GM23338 (cell line): Measurements from ENCODE around the gene TMBIM1. TPM values are rescaled to one million over a fixed set of nuclear protein-coding genes. Genes with fewer than 3 reads are reported as not detected.

ENCODE experiments used
- CREB1 ChIP-seq: fragments of 250-450 bp; sonication (Bioruptor Pico); IDR thresholded peaks from 2 replicates; pipeline ENCODE4 v1.5.0; 2020; ENCODE audit warnings: low read depth, mild to moderate bottlenecking, moderate library complexity
- EZH2 ChIP-seq: fragments of 200-600 bp; sonication (generic); IDR thresholded peaks from one replicate; pipeline ENCODE4 v1.8.0; 2017; ENCODE audit warnings: antibody characterized with exemption, mild to moderate bottlenecking, low read depth; ENCODE audit not compliant: unreplicated experiment
- EZH2phosphoT487 ChIP-seq: fragments of 200-600 bp; sonication (generic); IDR thresholded peaks from one replicate; pipeline ENCODE4 v1.8.1; 2018; ENCODE audit warnings: antibody characterized with exemption; ENCODE audit not compliant: unreplicated experiment
- JUNB ChIP-seq: IDR thresholded peaks from one replicate; pipeline ENCODE4 v1.6.1; 2016; ENCODE audit warnings: antibody characterized with exemption; ENCODE audit not compliant: unreplicated experiment
- NANOG ChIP-seq: IDR thresholded peaks from 2 replicates; pipeline ENCODE4 v1.6.1; 2016; ENCODE audit warnings: antibody characterized with exemption, borderline replicate concordance
- POLR2AphosphoS5 ChIP-seq: IDR thresholded peaks from 2 replicates; pipeline ENCODE4 v1.6.1; 2016; ENCODE audit warnings: antibody characterized with exemption, low read depth
- STAT1 ChIP-seq: IDR thresholded peaks from one replicate; pipeline ENCODE4 v1.6.1; 2016; ENCODE audit warnings: antibody characterized with exemption; ENCODE audit not compliant: unreplicated experiment
- ZNF114 ChIP-seq: fragments of 250-450 bp; sonication (Bioruptor Pico); IDR thresholded peaks from 2 replicates; pipeline ENCODE4 v1.5.0; 2020; ENCODE audit warnings: mild to moderate bottlenecking, moderate library complexity
- polyA plus RNA-seq: library from polyadenylated mRNA; unstranded; fragments of >200 nt; fragmentation: Nextera tagmentation; extraction: Ambion mirVana; gene quantifications from 2 replicates; pipeline ENCODE4 v1.2.1, GENCODE V29; 2016
- total RNA-seq: library from RNA; depleted of rRNA; stranded (reverse); fragments of >200 nt; shearing (Covaris generic); gene quantifications from 2 replicates; pipeline ENCODE4 v1.2.3, GENCODE V29; 2014
- TF ChIP-seq, protein P1 (sequence below): fragments of 250-450 bp; sonication (Bioruptor Pico); IDR thresholded peaks from 2 replicates; pipeline ENCODE4 v1.5.0; 2020; ENCODE audit warnings: mild to moderate bottlenecking, moderate library complexity
- TF ChIP-seq, protein P2 (sequence below): IDR thresholded peaks from one replicate; pipeline ENCODE4 v1.6.1; 2018; ENCODE audit warnings: antibody characterized with exemption; ENCODE audit not compliant: unreplicated experiment
- TF ChIP-seq, protein P3 (sequence below), 2 experiments: fragments of 200-600 bp in 1 of 2; sonication (generic) in 1 of 2; conservative IDR thresholded peaks; 2 replicates each; pipeline versions ENCODE4 v1.5.1 to v1.6.1; 2016 to 2017; ENCODE audit warnings: antibody characterized with exemption in 2 of 2, low read depth in 2 of 2, mild to moderate bottlenecking in 2 of 2, moderate library complexity in 1 of 2
- TF ChIP-seq, protein P4 (sequence below): IDR thresholded peaks from 2 replicates; pipeline ENCODE4 v1.6.1; 2016; ENCODE audit warnings: antibody characterized with exemption

The TMBIM1 gene
- total and polyA plus RNA-seq, 2 experiments from 2014 or later, result 12.0 to 20.8 TPM

DNA sequence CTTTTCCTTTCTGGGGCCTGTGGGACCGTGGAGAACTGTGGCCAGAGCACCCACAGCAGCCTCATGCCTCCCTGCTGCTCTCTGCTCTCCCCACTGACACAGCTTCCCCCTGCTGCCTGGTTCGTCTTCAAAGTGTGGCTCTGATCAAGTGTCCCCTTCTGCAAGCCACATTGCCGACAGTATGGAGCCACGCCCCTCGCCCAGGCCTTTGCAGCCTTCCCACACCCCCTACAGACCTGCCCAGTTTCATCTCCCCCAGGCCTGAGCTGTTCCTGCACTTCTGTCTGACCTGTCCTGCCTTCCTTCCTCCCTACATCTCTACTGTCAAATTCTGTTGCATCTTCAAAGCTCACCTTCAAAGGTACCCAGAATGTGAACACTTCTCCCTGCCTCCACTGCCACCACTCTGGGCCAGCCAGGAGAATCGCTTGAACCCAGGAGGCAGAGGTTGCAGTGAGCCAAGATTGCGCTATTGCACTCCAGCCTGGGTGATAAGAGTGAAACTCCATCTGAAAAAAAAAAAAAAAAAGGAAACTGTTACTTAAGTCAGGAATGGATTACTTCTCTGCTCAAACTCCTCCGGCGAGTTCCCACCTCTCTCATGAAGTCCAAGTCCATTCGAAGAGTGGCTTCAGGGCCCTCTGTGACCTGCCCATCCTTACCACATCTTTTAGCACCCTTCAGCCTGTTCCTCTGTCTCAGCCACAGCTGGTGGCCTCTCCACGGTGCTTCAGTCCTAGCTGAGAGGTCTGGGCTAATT, 35.3 kb upstream of the TMBIM1 start (continued):
- TF ChIP-seq, protein P1, sequence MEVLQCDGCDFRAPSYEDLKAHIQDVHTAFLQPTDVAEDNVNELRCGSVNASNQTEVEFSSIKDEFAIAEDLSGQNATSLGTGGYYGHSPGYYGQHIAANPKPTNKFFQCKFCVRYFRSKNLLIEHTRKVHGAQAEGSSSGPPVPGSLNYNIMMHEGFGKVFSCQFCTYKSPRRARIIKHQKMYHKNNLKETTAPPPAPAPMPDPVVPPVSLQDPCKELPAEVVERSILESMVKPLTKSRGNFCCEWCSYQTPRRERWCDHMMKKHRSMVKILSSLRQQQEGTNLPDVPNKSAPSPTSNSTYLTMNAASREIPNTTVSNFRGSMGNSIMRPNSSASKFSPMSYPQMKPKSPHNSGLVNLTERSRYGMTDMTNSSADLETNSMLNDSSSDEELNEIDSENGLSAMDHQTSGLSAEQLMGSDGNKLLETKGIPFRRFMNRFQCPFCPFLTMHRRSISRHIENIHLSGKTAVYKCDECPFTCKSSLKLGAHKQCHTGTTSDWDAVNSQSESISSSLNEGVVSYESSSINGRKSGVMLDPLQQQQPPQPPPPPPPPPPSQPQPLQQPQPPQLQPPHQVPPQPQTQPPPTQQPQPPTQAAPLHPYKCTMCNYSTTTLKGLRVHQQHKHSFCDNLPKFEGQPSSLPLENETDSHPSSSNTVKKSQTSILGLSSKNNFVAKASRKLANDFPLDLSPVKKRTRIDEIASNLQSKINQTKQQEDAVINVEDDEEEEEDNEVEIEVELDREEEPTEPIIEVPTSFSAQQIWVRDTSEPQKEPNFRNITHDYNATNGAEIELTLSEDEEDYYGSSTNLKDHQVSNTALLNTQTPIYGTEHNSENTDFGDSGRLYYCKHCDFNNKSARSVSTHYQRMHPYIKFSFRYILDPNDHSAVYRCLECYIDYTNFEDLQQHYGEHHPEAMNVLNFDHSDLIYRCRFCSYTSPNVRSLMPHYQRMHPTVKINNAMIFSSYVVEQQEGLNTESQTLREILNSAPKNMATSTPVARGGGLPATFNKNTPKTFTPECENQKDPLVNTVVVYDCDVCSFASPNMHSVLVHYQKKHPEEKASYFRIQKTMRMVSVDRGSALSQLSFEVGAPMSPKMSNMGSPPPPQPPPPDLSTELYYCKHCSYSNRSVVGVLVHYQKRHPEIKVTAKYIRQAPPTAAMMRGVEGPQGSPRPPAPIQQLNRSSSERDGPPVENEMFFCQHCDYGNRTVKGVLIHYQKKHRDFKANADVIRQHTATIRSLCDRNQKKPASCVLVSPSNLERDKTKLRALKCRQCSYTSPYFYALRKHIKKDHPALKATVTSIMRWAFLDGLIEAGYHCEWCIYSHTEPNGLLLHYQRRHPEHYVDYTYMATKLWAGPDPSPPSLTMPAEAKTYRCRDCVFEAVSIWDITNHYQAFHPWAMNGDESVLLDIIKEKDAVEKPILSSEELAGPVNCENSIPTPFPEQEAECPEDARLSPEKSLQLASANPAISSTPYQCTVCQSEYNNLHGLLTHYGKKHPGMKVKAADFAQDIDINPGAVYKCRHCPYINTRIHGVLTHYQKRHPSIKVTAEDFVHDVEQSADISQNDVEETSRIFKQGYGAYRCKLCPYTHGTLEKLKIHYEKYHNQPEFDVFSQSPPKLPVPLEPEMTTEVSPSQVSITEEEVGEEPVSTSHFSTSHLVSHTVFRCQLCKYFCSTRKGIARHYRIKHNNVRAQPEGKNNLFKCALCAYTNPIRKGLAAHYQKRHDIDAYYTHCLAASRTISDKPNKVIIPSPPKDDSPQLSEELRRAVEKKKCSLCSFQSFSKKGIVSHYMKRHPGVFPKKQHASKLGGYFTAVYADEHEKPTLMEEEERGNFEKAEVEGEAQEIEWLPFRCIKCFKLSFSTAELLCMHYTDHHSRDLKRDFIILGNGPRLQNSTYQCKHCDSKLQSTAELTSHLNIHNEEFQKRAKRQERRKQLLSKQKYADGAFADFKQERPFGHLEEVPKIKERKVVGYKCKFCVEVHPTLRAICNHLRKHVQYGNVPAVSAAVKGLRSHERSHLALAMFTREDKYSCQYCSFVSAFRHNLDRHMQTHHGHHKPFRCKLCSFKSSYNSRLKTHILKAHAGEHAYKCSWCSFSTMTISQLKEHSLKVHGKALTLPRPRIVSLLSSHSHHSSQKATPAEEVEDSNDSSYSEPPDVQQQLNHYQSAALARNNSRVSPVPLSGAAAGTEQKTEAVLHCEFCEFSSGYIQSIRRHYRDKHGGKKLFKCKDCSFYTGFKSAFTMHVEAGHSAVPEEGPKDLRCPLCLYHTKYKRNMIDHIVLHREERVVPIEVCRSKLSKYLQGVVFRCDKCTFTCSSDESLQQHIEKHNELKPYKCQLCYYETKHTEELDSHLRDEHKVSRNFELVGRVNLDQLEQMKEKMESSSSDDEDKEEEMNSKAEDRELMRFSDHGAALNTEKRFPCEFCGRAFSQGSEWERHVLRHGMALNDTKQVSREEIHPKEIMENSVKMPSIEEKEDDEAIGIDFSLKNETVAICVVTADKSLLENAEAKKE, result no peak
- no peak for TF ChIP-seq POLR2AphosphoS5
- TF ChIP-seq JUNB, result no peak
- TF ChIP-seq NANOG, result no peak
- TF ChIP-seq EZH2, result no peak
- TF ChIP-seq, protein P2, sequence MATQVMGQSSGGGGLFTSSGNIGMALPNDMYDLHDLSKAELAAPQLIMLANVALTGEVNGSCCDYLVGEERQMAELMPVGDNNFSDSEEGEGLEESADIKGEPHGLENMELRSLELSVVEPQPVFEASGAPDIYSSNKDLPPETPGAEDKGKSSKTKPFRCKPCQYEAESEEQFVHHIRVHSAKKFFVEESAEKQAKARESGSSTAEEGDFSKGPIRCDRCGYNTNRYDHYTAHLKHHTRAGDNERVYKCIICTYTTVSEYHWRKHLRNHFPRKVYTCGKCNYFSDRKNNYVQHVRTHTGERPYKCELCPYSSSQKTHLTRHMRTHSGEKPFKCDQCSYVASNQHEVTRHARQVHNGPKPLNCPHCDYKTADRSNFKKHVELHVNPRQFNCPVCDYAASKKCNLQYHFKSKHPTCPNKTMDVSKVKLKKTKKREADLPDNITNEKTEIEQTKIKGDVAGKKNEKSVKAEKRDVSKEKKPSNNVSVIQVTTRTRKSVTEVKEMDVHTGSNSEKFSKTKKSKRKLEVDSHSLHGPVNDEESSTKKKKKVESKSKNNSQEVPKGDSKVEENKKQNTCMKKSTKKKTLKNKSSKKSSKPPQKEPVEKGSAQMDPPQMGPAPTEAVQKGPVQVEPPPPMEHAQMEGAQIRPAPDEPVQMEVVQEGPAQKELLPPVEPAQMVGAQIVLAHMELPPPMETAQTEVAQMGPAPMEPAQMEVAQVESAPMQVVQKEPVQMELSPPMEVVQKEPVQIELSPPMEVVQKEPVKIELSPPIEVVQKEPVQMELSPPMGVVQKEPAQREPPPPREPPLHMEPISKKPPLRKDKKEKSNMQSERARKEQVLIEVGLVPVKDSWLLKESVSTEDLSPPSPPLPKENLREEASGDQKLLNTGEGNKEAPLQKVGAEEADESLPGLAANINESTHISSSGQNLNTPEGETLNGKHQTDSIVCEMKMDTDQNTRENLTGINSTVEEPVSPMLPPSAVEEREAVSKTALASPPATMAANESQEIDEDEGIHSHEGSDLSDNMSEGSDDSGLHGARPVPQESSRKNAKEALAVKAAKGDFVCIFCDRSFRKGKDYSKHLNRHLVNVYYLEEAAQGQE, result no peak
- TF ChIP-seq STAT1, result no peak
- TF ChIP-seq, protein P3, sequence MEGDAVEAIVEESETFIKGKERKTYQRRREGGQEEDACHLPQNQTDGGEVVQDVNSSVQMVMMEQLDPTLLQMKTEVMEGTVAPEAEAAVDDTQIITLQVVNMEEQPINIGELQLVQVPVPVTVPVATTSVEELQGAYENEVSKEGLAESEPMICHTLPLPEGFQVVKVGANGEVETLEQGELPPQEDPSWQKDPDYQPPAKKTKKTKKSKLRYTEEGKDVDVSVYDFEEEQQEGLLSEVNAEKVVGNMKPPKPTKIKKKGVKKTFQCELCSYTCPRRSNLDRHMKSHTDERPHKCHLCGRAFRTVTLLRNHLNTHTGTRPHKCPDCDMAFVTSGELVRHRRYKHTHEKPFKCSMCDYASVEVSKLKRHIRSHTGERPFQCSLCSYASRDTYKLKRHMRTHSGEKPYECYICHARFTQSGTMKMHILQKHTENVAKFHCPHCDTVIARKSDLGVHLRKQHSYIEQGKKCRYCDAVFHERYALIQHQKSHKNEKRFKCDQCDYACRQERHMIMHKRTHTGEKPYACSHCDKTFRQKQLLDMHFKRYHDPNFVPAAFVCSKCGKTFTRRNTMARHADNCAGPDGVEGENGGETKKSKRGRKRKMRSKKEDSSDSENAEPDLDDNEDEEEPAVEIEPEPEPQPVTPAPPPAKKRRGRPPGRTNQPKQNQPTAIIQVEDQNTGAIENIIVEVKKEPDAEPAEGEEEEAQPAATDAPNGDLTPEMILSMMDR (conservative IDR thresholded peaks at IDR 0.05; ENCODE audit: low read depth in 2 of 2), result no peak
- no peak for TF ChIP-seq ZNF114 (CRISPR knock-in tag)
- no peak for TF ChIP-seq EZH2phosphoT487
- TF ChIP-seq CREB1, result no peak
- TF ChIP-seq, protein P4, sequence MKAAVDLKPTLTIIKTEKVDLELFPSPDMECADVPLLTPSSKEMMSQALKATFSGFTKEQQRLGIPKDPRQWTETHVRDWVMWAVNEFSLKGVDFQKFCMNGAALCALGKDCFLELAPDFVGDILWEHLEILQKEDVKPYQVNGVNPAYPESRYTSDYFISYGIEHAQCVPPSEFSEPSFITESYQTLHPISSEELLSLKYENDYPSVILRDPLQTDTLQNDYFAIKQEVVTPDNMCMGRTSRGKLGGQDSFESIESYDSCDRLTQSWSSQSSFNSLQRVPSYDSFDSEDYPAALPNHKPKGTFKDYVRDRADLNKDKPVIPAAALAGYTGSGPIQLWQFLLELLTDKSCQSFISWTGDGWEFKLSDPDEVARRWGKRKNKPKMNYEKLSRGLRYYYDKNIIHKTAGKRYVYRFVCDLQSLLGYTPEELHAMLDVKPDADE, result no peak
